ENCODE measurements around the gene FANCE. TPM values are rescaled to one million over a fixed set of nuclear protein-coding genes. Genes with fewer than 3 reads are reported as not detected.

Gene FANCE
- total and polyA plus RNA-seq, 2 donors (not counting 1 experiment from before 2014, with no cell fraction given): 9.2 to 12.8 TPM

- H3K4me2 ChIP-seq (replicated peaks; ENCODE audit: low read depth, low read length, poor library complexity, severe bottlenecking): no peak overlapping the region
- Mint-ChIP-seq H3K4me1 (peaks cover 9% of the 10 kb centered on the region), H3K9me3 (ENCODE audit: insufficient read depth) (no peaks in the 10 kb centered on the region), H3K27ac (peak overlapping the region; percentile 26), H3K27me3 (peaks cover 18% of the 10 kb centered on the region), H3K4me3 (no peak overlapping the region)
- H2AFZ ChIP-seq (ENCODE audit: insufficient read depth, low read depth, low read length, poor library complexity, severe bottlenecking): no peak overlapping the region
- H3K9me3 ChIP-seq (ENCODE audit: control extremely low read depth in 1 of 3, control insufficient read depth in 2 of 3, insufficient read depth in 1 of 3, low read length in 2 of 3): no peaks in the 10 kb centered on the region
- DNase-seq (no peak), ATAC-seq (ENCODE audit: low read depth) (no peak)
- TF ChIP-seq CTCF (IDR thresholded peaks at IDR 0.05) (no peak), EZH2 (IDR thresholded peaks at IDR 0.05; ENCODE audit: borderline replicate concordance, insufficient read depth, low read depth, low read length, poor library complexity, severe bottlenecking) (no peak)
- peaks cover 5 to 7% of the 10 kb centered on the region in 2 donors for H3K4me1 ChIP-seq (ENCODE audit: control insufficient read depth in 2 of 2, insufficient read depth in 2 of 2, low read length in 2 of 2)
- H3K36me3 ChIP-seq (replicated peaks in 1 of 2; ENCODE audit: control extremely low read depth in 1 of 2, control insufficient read depth in 1 of 2, extremely low read depth in 1 of 2, insufficient read depth in 2 of 2, low read length in 1 of 2): no peaks in the 10 kb centered on the region
- H4K20me1 ChIP-seq (ENCODE audit: control insufficient read depth, insufficient read depth, low read length, poor library complexity, severe bottlenecking): no peaks in the 10 kb centered on the region
- WGBS (ENCODE audit: insufficient coverage): 90% methylated on average over 8 of the region's 8 CpGs
- H3K4me3 ChIP-seq (ENCODE audit: control extremely low read depth in 1 of 5, extremely low read depth in 1 of 5, insufficient read depth in 1 of 5, low read depth in 2 of 5, low read length in 4 of 5): no peak overlapping the region
- peaks cover 0 to 7% (median 2%) of the 10 kb centered on the region in 4 experiments for H3K27me3 ChIP-seq (replicated peaks in 1 of 4; ENCODE audit: control extremely low read depth in 1 of 4, control insufficient read depth in 3 of 4, insufficient read depth in 4 of 4, low read length in 3 of 4)
- ChIA-PET CTCF (no interaction called here), POLR2A (no interaction called here)
- H3K9ac ChIP-seq (ENCODE audit: low read length): no peak overlapping the region
- no peaks in the 10 kb centered on the region for H3K79me2 ChIP-seq (ENCODE audit: control insufficient read depth, insufficient read depth, low read length)
- H3K27ac ChIP-seq (ENCODE audit: low read length in 2 of 2): no peak overlapping the region
- intact Hi-C loops (cut with micrococcal nuclease): no loop called here
These were observed 38.9 kb downstream of the FANCE start for GRCh38 chr6:35490821-35491557.

- ChIA-PET CTCF (no interaction called here), POLR2A (no interaction called here)
- Histone ChIP-seq H3K4me2 (replicated peaks; ENCODE audit: low read depth, low read length, poor library complexity, severe bottlenecking) (no peak overlapping the region), H4K20me1 (ENCODE audit: control insufficient read depth, insufficient read depth, low read length, poor library complexity, severe bottlenecking) (no peaks in the 10 kb centered on the region), H3K36me3 (replicated peaks in 1 of 2; ENCODE audit: control extremely low read depth in 1 of 2, control insufficient read depth in 1 of 2, extremely low read depth in 1 of 2, insufficient read depth in 2 of 2, low read length in 1 of 2) (no peaks in the 10 kb centered on the region), H3K27ac (ENCODE audit: low read length in 2 of 2) (no peak overlapping the region), H3K79me2 (ENCODE audit: control insufficient read depth, insufficient read depth, low read length) (no peaks in the 10 kb centered on the region), H3K27me3 (replicated peaks in 1 of 4; ENCODE audit: control extremely low read depth in 1 of 4, control insufficient read depth in 3 of 4, insufficient read depth in 4 of 4, low read length in 3 of 4) (peaks cover 0 to 7% (median 3%) of the 10 kb centered on the region in 4 experiments), H3K9ac (ENCODE audit: low read length) (no peak overlapping the region), H3K9me3 (ENCODE audit: control extremely low read depth in 1 of 3, control insufficient read depth in 2 of 3, insufficient read depth in 1 of 3, low read length in 2 of 3) (no peaks in the 10 kb centered on the region), H2AFZ (ENCODE audit: insufficient read depth, low read depth, low read length, poor library complexity, severe bottlenecking) (no peak overlapping the region), H3K4me3 (ENCODE audit: control extremely low read depth in 1 of 5, extremely low read depth in 1 of 5, insufficient read depth in 1 of 5, low read depth in 2 of 5, low read length in 4 of 5) (no peak overlapping the region), H3K4me1 (ENCODE audit: control insufficient read depth in 2 of 2, insufficient read depth in 2 of 2, low read length in 2 of 2) (peaks cover 5 to 10% of the 10 kb centered on the region in 2 donors)
- no peak overlapping the region for H3K27ac Mint-ChIP-seq
- TF ChIP-seq EZH2 (IDR thresholded peaks at IDR 0.05; ENCODE audit: borderline replicate concordance, insufficient read depth, low read depth, low read length, poor library complexity, severe bottlenecking): no peak
- TF ChIP-seq CTCF (IDR thresholded peaks at IDR 0.05): no peak
- ATAC-seq (ENCODE audit: low read depth): no peak
- intact Hi-C loops (cut with micrococcal nuclease): no loop called here
- H3K9me3 Mint-ChIP-seq (ENCODE audit: insufficient read depth): no peaks in the 10 kb centered on the region
- 32% methylated on average over 3 of the region's 5 CpGs for WGBS (ENCODE audit: insufficient coverage)
- H3K4me1 Mint-ChIP-seq: peaks cover 11% of the 10 kb centered on the region
- peaks cover 18% of the 10 kb centered on the region for H3K27me3 Mint-ChIP-seq
- no peak overlapping the region for H3K4me3 Mint-ChIP-seq
- DNase-seq: no peak
These were observed 39.6 kb downstream of the FANCE start for GRCh38 chr6:35491558-35492257.

Data from B cell (primary cell).